Stomach smooth muscle (tissue), 2 donors: ENCODE data around the gene UBQLNL.

Experiments used
- H3K27ac ChIP-seq: one replicate; pipeline ENCODE4 v1.7.0; 2013; ENCODE audit warnings: mild to moderate bottlenecking, low read length, inconsistent platforms
- H3K27me3 ChIP-seq, 2 donors: one replicate each; pipeline ENCODE4 v1.7.0; 2013; ENCODE audit warnings: low read length in 2 of 2; ENCODE audit not compliant: insufficient read depth in 2 of 2, control insufficient read depth in 1 of 2
- H3K36me3 ChIP-seq, 2 donors: one replicate each; pipeline ENCODE4 v1.7.0; 2013; ENCODE audit warnings: low read length in 2 of 2; ENCODE audit not compliant: control insufficient read depth in 2 of 2, insufficient read depth in 2 of 2
- H3K4me1 ChIP-seq: one replicate; pipeline ENCODE4 v1.7.0; 2013; ENCODE audit warnings: low read length; ENCODE audit not compliant: control insufficient read depth, insufficient read depth
- H3K4me3 ChIP-seq, 2 donors: one replicate each; pipeline ENCODE4 v1.7.0; 2013; ENCODE audit warnings: low read length in 2 of 2
- H3K9ac ChIP-seq, 2 donors: one replicate each; pipeline ENCODE4 v1.7.0; 2013; ENCODE audit warnings: low read length in 2 of 2, mild to moderate bottlenecking in 1 of 2
- H3K9me3 ChIP-seq, 2 donors: one replicate each; pipeline ENCODE4 v1.7.0; 2013; ENCODE audit warnings: low read length in 2 of 2; ENCODE audit not compliant: control insufficient read depth in 2 of 2
- donor health status: healthy.
- donor health status: Pancreatic carcinoma.

The UBQLNL gene

GRCh38 chr11:5476186-5476819, 40.2 kb downstream of the UBQLNL start:
- no peak overlapping the region for H3K4me3 ChIP-seq

GRCh38 chr11:5473921-5474320, 42.6 kb downstream of the UBQLNL start:
- Histone ChIP-seq H3K4me1 (no peaks in the 10 kb centered on the region), H3K9me3 (no peaks in the 10 kb centered on the region)

More at GRCh38 chr11:5476186-5476819, 40.2 kb downstream of the UBQLNL start:
- no peak overlapping the region for H3K27ac ChIP-seq
- no peaks in the 10 kb centered on the region for H3K9me3 ChIP-seq
- H3K36me3 ChIP-seq = no peaks in the 10 kb centered on the region
- no peaks in the 10 kb centered on the region for H3K4me1 ChIP-seq
- H3K9ac ChIP-seq = no peak overlapping the region
- H3K27me3 ChIP-seq = no peaks in the 10 kb centered on the region

GRCh38 chr11:5467527-5467926, 49.0 kb downstream of the UBQLNL start:
- no peaks in the 10 kb centered on the region for H3K4me1 ChIP-seq
- no peaks in the 10 kb centered on the region for H3K9me3 ChIP-seq
- no peak overlapping the region for H3K9ac ChIP-seq
- H3K27me3 ChIP-seq = peaks cover 0 to 5% of the 10 kb centered on the region in 2 donors
- no peak overlapping the region for H3K4me3 ChIP-seq
- H3K27ac ChIP-seq = no peak overlapping the region
- no peaks in the 10 kb centered on the region for H3K36me3 ChIP-seq

More at GRCh38 chr11:5473921-5474320, 42.6 kb downstream of the UBQLNL start:
- Histone ChIP-seq H3K27ac (no peak overlapping the region), H3K4me3 (no peak overlapping the region), H3K9ac (no peak overlapping the region), H3K36me3 (no peaks in the 10 kb centered on the region), H3K27me3 (peaks cover 0 to 1% of the 10 kb centered on the region in 2 donors)
